HG03342 (cell line): ENCODE data around the gene LPP.

Experiments
- ATAC-seq: cut with Tn5 transposase; IDR thresholded peaks from one replicate; pipeline ENCODE4 v1.9.1; 2021; ENCODE audit warnings: mild to moderate bottlenecking, moderate library complexity; ENCODE audit not compliant: unreplicated experiment

The LPP gene

GRCh38 chr3:188875413-188875812, 721.5 kb downstream of the LPP start:
- ATAC-seq, result no peak

- no peak for ATAC-seq
Measured at GRCh38 chr3:188876370-188876769, 722.4 kb downstream of the LPP start.

GRCh38 chr3:188877381-188877780, 723.4 kb downstream of the LPP start:
- ATAC-seq, result no peak

DNA sequence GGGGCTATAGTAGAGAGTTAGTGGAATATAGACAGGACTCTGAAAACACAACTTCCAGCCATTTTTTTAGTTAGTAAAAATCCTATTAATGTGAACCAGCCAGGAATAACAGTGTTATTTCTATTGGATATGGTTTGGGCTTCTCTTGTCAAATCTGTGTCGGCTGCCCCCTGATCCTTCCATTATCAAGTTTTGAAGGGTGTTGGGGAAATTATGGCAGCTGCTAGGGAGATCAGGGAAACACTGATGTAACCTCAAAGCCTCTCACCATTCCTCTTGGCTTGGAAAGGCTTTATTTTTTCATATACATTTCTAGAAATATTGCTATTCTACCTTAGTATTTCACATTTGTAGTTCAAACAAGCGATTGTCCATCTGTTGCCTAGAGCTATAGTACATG, 724.1 kb downstream of the LPP start:
- no peak for ATAC-seq

DNA sequence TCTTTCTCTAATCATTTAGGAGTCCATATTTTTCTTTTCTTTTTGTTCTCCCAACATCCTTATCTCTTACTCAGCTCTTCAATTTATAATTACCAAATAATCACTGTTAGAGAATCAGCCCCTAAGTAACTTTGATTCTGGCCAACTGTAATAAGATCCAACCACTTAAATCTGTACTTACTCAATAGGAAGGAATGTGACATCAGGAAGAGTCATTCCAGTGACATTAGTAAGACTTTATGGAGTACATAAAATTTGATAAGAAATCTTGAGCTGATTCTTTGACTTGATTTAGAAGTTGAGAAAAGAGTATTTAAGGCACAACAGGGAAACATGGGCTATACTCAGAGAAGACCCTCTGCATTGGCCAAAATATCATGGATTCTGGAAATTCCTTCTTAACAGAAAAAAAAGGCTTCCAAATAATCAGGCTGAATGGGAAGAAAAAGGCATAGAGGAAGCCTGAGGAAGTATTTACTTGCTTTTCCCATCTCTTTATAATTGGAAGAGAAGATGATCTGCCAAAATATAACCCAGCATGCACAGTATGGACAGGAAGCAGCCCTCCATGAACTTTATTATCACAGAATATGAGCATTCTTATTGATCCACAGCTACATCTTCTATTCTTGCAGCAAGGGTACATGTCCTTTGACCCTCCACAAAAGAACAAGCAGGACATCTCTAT, 728.1 kb downstream of the LPP start:
- no peak for ATAC-seq

- no peak for ATAC-seq
Measured at GRCh38 chr3:188884299-188885043, 730.5 kb downstream of the LPP start.

GRCh38 chr3:188888321-188889053, 734.5 kb downstream of the LPP start:
- ATAC-seq, result no peak

GRCh38 chr3:188889054-188889491, 735.1 kb downstream of the LPP start:
- ATAC-seq, result no peak

DNA sequence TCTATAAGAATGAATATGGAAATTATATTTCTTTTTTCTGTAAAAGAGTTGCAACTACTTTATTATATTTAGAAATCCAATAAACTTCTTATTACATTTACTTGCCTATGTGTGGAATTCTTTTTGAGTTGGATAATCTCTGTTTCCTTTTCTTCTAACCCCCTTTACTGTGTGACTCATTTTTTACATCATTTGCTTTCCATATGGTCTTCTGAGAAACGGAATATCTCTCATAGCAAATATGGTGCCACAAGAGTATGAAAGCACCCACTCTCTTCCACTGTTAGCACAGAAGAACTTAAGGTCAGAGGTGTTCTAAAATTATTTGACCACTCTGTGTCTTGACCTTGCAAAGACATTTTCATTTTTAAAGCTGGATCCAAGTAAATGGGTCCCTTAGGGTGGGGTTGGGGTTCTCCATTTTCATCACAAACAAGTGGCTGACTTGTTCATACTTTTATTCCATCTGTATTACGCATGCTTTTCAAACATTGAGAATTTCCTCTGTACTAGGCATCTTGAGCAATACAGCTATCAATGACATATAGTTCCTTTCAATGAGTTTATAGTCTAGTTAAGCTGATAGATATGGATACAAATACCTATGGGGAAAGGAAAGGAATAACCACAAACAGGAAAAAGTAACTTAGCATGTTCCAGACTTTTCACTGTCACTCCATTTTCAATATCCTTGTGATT, 736.8 kb downstream of the LPP start:
- ATAC-seq, result no peak

GRCh38 chr3:188899881-188900280, 745.9 kb downstream of the LPP start:
- no peak for ATAC-seq

- ATAC-seq, result no peak
Measured at GRCh38 chr3:188900421-188900951, 746.5 kb downstream of the LPP start.

DNA sequence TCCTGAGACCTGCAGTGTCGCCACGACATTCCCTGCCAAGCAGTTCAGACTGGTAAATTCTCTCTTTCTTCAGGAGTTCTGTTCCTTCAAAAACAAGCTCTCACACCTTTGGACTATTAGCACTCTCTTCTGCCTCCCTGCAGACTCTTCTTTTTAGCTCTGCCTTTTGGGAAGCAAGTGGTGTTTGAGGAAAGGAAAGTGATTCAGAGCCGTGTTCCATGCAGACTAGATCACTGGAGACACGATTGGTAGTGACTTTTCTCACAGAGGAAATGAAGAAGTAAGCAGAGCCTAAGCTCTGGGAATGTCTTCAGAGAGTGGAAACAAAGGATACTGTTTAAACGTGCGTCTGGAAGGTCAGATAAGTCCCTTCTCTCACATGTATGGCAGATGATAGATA, 747.2 kb downstream of the LPP start:
- no peak for ATAC-seq

GRCh38 chr3:188901671-188902287, 747.8 kb downstream of the LPP start:
- no peak for ATAC-seq

GRCh38 chr3:188904670-188905069, 750.7 kb downstream of the LPP start:
- no peak for ATAC-seq

DNA sequence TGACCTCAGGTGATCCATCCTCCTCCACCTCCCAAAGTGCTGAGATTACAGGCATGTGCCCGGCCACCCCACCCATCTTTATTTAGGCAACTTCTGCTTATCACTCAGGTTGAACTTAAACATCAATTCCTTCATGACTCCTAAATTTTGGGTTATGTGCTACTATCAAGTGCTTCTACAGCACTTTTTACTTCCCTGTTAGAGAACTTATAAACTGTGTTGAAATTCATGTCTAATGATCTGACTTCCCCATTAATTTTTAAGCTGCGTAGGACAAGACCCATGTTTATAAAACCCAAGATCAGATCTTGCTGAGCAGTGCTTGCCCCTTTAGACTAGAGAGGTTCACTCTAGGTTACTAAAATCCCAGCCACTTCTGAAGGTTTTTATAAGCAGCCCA, 751.6 kb downstream of the LPP start:
- ATAC-seq, result no peak

DNA sequence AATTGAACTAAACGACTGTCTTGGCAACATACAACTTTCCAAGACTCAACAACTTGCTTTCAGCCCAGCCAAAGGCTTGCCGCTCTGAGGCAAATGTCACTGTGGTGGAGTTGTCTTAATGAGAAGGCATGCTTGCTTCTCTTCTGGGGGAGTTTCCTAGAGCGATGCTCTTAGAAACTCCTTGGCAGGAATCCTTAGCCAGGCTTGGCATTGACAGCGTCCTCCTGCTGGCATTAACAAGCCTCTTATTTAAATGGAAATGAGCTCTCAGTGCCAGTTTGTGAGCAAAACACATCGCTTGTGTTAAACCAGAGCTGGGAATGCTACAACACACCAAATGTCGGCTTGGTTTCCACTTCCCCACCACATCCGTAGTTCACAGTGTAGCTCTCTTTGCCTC, 752.3 kb downstream of the LPP start:
- ATAC-seq, result no peak

DNA sequence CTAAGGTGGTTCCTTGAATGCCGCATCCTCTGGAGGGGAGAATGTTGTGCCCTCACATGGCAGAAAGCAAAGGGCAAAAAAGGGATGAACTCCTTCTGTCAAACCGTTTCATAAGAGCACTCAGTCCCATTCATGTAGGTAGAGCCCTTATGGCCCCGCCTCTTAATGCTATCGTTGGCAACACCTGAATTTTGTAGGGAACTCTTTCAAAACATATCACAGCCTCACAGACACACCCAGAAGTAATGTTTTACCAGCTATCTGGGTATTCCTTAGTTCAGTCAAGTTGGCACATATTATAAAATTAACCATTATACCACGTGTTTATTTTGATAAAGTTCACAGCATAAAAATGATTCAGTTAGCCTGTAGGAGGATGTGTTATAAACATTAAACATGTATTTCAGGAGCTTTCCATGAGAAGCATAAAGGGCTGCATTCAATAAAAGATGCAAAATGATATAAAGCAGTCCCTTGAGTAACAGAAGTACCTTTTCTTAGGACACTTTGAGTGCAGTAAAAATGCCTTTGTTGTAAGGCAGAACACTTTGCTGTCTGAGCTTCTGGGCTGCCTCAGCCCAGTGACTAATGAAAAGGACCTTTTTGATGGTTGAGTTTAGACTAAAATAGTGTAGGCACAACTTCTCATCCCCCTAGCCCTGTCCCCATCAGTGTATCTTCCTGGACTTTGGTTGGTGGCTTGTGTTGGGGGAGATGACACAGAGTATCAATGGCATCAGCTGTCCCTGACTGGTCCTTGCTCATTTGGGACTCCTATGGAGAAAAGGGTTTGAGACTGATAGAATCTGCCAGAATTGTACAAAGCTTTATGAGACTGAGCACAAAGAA, 754.3 kb downstream of the LPP start:
- ATAC-seq, result no peak

DNA sequence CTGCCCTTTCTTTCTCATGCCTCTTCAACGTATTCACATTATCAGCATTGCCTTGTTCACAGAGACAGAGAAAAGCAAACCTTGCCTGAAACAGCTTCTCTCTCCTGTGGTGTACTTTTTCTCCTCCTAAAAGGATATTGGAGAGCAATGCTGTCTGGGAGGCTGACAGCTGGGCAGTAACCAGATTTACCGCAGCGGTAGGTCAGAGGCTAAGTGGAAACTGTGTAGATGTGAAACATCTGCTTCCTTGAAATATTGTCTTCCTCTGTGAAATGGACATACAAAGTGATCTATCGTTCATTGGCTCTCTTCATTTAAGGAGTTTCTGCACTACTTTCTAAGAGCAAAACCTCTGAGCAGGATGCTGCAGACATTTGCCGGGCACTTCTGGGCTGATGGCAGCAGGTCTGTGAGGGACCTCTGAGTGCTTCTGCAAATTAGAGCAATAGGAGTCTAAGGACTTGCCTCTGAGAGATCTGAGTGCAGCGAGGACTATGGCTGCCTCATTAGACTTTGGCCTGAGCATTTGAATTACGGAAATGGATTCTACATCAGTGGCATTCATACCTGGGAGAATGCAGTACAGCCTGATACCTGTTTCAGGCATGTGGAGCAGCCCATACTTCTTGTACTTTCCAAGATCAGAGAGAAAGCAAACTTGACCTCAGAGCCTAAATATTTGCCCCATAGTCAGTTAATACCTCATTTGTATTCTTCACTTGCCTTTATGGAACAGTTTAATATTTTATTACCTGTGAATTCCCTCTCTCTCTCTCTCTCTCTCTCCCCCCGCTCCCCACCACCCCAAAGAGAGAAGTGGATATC, 757.3 kb downstream of the LPP start:
- ATAC-seq, result no peak

GRCh38 chr3:188913084-188913483, 759.1 kb downstream of the LPP start:
- ATAC-seq, result no peak
